ENCODE results near the gene VENTX. TPM values are rescaled to one million over a fixed set of nuclear protein-coding genes. Genes with fewer than 3 reads are reported as not detected.
"Not testable (repeated sequence)": the region's sequence is repeated elsewhere in the genome, so short reads cannot be mapped to it uniquely, and the experiment has no call there.

VENTX gene
- total RNA-seq, 1 donor = not detected

DNA sequence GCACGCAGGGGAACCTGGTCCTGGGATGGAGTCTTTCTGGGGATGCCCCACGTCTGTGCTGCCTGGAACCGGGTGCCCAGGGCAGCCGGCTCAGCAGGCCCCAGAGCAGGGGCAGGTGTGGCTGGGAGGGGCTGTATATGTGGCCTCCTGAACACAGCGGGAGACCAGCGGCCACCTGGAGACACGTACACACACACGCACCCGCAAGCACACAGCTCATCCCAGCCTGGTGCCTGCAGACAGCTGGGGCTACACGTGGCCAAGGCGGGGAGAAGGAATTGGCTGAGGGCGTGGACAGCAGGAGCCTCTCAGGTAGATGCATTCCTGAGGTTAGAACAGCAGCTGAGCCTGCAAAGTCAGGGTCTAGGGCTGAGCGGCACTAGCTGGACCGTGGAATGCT is 25.0 kb downstream of the VENTX start:
- no peak for DNase-seq (ENCODE audit: low read depth)
- H3K4me3 ChIP-seq (ENCODE audit: low read depth, low read length) = no peak overlapping the region
- TF ChIP-seq, protein P1, sequence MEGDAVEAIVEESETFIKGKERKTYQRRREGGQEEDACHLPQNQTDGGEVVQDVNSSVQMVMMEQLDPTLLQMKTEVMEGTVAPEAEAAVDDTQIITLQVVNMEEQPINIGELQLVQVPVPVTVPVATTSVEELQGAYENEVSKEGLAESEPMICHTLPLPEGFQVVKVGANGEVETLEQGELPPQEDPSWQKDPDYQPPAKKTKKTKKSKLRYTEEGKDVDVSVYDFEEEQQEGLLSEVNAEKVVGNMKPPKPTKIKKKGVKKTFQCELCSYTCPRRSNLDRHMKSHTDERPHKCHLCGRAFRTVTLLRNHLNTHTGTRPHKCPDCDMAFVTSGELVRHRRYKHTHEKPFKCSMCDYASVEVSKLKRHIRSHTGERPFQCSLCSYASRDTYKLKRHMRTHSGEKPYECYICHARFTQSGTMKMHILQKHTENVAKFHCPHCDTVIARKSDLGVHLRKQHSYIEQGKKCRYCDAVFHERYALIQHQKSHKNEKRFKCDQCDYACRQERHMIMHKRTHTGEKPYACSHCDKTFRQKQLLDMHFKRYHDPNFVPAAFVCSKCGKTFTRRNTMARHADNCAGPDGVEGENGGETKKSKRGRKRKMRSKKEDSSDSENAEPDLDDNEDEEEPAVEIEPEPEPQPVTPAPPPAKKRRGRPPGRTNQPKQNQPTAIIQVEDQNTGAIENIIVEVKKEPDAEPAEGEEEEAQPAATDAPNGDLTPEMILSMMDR (IDR thresholded peaks at IDR 0.05; ENCODE audit: insufficient read depth, low read length) = no peak

DNA sequence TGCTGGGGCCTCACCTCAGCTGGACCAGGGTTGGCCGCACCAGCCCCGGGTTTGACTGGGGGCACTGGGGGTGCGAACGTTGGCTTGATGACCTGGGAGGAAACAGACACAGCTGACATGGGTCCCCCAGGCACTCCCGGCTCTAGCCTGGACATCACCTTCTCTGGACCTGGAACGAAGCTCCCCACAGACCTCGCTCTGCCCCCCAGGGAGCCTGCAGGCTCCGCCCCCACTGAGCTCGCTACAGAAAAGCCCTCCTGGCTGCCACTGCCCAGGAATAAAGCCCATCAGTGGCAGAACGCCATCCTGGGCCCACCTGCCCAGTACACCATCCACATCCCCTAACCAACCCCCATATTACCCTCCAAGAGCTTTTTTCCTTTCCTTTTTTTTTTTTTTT is 26.0 kb downstream of the VENTX start:
- DNase-seq (ENCODE audit: low read depth) = no peak
- TF ChIP-seq, protein P1 (IDR thresholded peaks at IDR 0.05; ENCODE audit: insufficient read depth, low read length) = no peak
- no peak overlapping the region for H3K4me3 ChIP-seq (ENCODE audit: low read depth, low read length)

DNA sequence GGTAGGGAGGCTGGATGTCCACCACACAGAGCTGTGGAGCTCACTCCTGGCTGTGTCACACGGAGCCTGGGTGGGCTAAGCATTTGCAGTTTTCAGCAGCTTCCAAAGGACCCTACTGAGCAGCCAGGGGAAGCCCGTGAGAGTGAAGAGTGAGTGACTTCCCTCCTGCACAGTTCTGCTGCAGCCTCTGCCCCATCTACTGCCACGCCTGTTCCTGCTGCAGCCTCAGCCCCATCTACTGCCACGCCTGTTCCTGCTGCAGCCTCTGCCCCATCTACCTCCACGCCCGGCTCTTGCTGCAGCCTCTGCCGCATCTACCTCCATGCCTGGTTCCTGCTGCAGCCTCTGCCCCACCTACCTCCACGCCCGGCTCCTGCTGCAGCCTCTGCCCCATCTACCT is 26.8 kb downstream of the VENTX start:
- H3K4me3 ChIP-seq (ENCODE audit: low read depth, low read length) = no peak overlapping the region
- no peak for DNase-seq (ENCODE audit: low read depth)
- TF ChIP-seq, protein P1 (IDR thresholded peaks at IDR 0.05; ENCODE audit: insufficient read depth, low read length) = no peak

DNA sequence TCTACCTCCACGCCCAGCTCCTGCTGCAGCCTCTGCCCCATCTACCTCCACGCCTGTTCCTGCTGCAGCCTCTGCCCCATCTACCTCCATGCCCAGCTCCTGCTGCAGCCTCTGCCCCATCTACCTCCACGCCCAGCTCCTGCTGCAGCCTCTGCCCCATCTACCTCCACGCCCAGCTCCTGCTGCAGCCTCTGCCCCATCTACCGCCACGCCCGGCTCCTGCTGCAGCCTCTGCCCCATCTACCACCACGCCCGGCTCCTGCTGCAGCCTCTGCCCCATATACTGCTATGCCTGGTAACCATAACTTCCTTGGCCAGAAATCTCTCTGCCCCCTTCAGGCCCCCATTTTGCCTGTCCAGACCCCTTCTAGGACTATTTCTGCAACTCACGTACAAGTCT is 27.4 kb downstream of the VENTX start:
- not testable (repeated sequence) for H3K4me3 ChIP-seq (ENCODE audit: low read depth, low read length); DNase-seq (ENCODE audit: low read depth)

GRCh38 chr10:133266056-133266795 is 28.6 kb downstream of the VENTX start:
- no peak overlapping the region for H3K4me3 ChIP-seq (ENCODE audit: low read depth, low read length)
- no peak for DNase-seq (ENCODE audit: low read depth)
- TF ChIP-seq, protein P1 (IDR thresholded peaks at IDR 0.05; ENCODE audit: insufficient read depth, low read length) = no peak

GRCh38 chr10:133267293-133267692 is 29.6 kb downstream of the VENTX start:
- no peak overlapping the region for H3K4me3 ChIP-seq (ENCODE audit: low read depth, low read length)
- no peak for DNase-seq (ENCODE audit: low read depth)
- TF ChIP-seq, protein P1 (IDR thresholded peaks at IDR 0.05; ENCODE audit: insufficient read depth, low read length) = no peak

GRCh38 chr10:133267829-133268228 is 30.2 kb downstream of the VENTX start:
- no peak overlapping the region for H3K4me3 ChIP-seq (ENCODE audit: low read depth, low read length)
- DNase-seq (ENCODE audit: low read depth) = no peak
- TF ChIP-seq, protein P1 (IDR thresholded peaks at IDR 0.05; ENCODE audit: insufficient read depth, low read length) = no peak
